ENCODE results near the gene MTPN.

MTPN gene

GRCh38 chr7:135980665-135981180, 3.6 kb upstream of the MTPN start:
- no peak overlapping the region for H2AFZ ChIP-seq (ENCODE audit: low read length)
- peaks cover 14% of the 10 kb centered on the region for H3K79me2 ChIP-seq (ENCODE audit: low read length)
- peaks cover 18% of the 10 kb centered on the region for H3K27me3 ChIP-seq (replicated peaks; ENCODE audit: insufficient read depth, low read length)
- H3F3A ChIP-seq (ENCODE audit: insufficient read depth, low read length): peaks cover 29% of the 10 kb centered on the region
- H3K36me3 ChIP-seq (replicated peaks; ENCODE audit: insufficient read depth, low read length): no peaks in the 10 kb centered on the region
- peaks cover 11% of the 10 kb centered on the region for H4K20me1 ChIP-seq (ENCODE audit: insufficient read depth, low read length)
- peak overlapping the region; percentile 19; the same call in 1 of the 2 replicates for H3K4me3 ChIP-seq (ENCODE audit: low read length)
- peaks cover 25% of the 10 kb centered on the region for H3K4me1 ChIP-seq (ENCODE audit: low read length)
- H3K9ac ChIP-seq (ENCODE audit: low read length): no peak overlapping the region
- peak; percentile 97 for DNase-seq
- TF ChIP-seq EZH2 (optimal IDR thresholded peaks at IDR 0.05; ENCODE audit: low read depth, low read length) (no peak), CTCF (IDR thresholded peaks at IDR 0.05; ENCODE audit: low read length) (no peak), EZH2phosphoT487 (IDR thresholded peaks at IDR 0.05; ENCODE audit: low read length) (no peak)
- H3K27ac ChIP-seq (ENCODE audit: low read length): no peak overlapping the region
- no peaks in the 10 kb centered on the region for H3K9me3 ChIP-seq (replicated peaks; ENCODE audit: insufficient read depth, low read length)
- peak overlapping the region; percentile 75 for H3K4me2 ChIP-seq (ENCODE audit: low read depth, low read length)
- H3K9me2 ChIP-seq (replicated peaks; ENCODE audit: insufficient read depth, low read length): no peaks in the 10 kb centered on the region

DNA sequence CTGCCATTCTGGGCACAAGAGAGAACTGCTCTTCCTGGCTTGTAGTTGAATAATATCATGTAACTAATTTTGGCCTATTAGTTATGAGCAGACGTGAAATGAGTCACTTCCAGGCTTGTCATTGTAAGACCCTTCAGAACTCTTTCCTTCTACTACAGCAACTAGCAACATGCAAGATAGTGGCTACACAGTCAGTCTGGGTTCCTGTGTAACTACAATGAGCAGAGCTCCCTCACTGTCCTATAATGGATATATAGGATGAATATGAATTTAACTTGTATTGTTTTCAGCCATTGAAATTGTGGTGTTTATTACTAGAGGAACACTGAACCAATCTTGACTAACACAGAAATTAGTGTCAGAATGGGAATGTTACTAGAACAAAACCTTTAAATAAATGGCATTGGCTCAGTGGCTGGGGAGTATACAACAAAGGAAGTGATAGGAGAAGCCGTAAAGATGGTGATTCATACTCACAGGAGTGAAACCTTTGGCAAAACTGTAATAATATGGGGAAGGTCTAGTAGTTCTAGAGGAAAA, 2.9 kb upstream of the MTPN start:
- peaks cover 34% of the 10 kb centered on the region for H3F3A ChIP-seq (ENCODE audit: insufficient read depth, low read length)
- no peak for TF ChIP-seq CTCF (IDR thresholded peaks at IDR 0.05; ENCODE audit: low read length)
- no peak overlapping the region for H3K9ac ChIP-seq (ENCODE audit: low read length)
- no peak overlapping the region for H2AFZ ChIP-seq (ENCODE audit: low read length)
- H3K4me3 ChIP-seq (ENCODE audit: low read length): peak overlapping the region; percentile 19; the same call in 1 of the 2 replicates
- peaks cover 18% of the 10 kb centered on the region for H3K27me3 ChIP-seq (replicated peaks; ENCODE audit: insufficient read depth, low read length)
- H3K9me3 ChIP-seq (replicated peaks; ENCODE audit: insufficient read depth, low read length): no peaks in the 10 kb centered on the region
- H3K79me2 ChIP-seq (ENCODE audit: low read length): peaks cover 21% of the 10 kb centered on the region
- peaks cover 32% of the 10 kb centered on the region for H3K4me1 ChIP-seq (ENCODE audit: low read length)
- H4K20me1 ChIP-seq (ENCODE audit: insufficient read depth, low read length): peaks cover 18% of the 10 kb centered on the region
- DNase-seq: no peak
- no peaks in the 10 kb centered on the region for H3K36me3 ChIP-seq (replicated peaks; ENCODE audit: insufficient read depth, low read length)
- H3K9me2 ChIP-seq (replicated peaks; ENCODE audit: insufficient read depth, low read length): no peaks in the 10 kb centered on the region
- H3K27ac ChIP-seq (ENCODE audit: low read length): no peak overlapping the region
- H3K4me2 ChIP-seq (ENCODE audit: low read depth, low read length): peak overlapping the region; percentile 75

DNA sequence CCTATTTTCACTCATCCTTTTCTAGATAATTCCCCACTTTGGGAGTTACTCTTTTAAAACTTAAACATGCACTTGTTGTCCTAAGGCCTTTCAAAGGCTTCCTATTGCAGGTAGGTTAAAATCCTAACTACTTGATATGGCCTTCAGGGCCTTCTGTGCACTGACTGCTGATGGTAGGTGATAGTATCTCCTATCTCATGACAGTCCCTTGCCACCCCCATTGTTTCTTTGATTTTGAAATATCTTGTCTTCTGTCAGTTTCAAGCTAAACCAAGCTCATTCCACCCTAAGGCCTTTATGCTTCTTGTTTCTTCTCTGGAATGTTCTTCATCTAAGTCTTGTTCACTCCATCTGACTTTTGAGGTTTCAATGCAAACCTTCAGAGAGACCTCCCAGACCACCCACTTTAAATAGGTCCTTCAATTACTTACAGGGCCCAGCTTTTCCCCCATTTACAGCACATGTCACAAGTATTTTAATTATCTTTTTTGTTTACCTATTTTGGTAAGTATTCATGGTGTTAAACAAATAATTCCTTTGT, 2.4 kb upstream of the MTPN start:
- Histone ChIP-seq H3K9ac (ENCODE audit: low read length) (no peak overlapping the region), H2AFZ (ENCODE audit: low read length) (no peak overlapping the region), H3K4me3 (ENCODE audit: low read length) (no peak overlapping the region), H3F3A (ENCODE audit: insufficient read depth, low read length) (peaks cover 38% of the 10 kb centered on the region), H3K27me3 (replicated peaks; ENCODE audit: insufficient read depth, low read length) (peaks cover 18% of the 10 kb centered on the region), H3K79me2 (ENCODE audit: low read length) (peaks cover 26% of the 10 kb centered on the region), H3K9me3 (replicated peaks; ENCODE audit: insufficient read depth, low read length) (no peaks in the 10 kb centered on the region), H3K27ac (ENCODE audit: low read length) (no peak overlapping the region), H3K4me1 (ENCODE audit: low read length) (peaks cover 36% of the 10 kb centered on the region), H3K36me3 (replicated peaks; ENCODE audit: insufficient read depth, low read length) (no peaks in the 10 kb centered on the region), H4K20me1 (ENCODE audit: insufficient read depth, low read length) (peaks cover 20% of the 10 kb centered on the region), H3K9me2 (replicated peaks; ENCODE audit: insufficient read depth, low read length) (no peaks in the 10 kb centered on the region), H3K4me2 (ENCODE audit: low read depth, low read length) (no peak overlapping the region)
- DNase-seq: no peak
- TF ChIP-seq EZH2 (optimal IDR thresholded peaks at IDR 0.05; ENCODE audit: low read depth, low read length): no peak
- TF ChIP-seq EZH2phosphoT487 (IDR thresholded peaks at IDR 0.05; ENCODE audit: low read length): no peak
- TF ChIP-seq CTCF (IDR thresholded peaks at IDR 0.05; ENCODE audit: low read length): no peak

All from MM.1S (cell line).